OCI-LY7 (cell line): ENCODE data around the gene BLM. TPM values are rescaled to one million over a fixed set of nuclear protein-coding genes. Genes with fewer than 3 reads are reported as not detected.

ENCODE experiments used
- BruUV-seq: library from RNA; stranded (reverse); fragments of 400-500 nt; replicated peaks from 2 replicates; lab custom pipeline; 2021; lab: Mats Ljungman, UMichigan
- CTCF ChIA-PET: fragments of 300-600 bp; sonication (Branson Sonifier 250); formaldehyde crosslinking; loops from one replicate; lab custom pipeline; 2022; ENCODE audit warnings: antibody characterized with exemption; ENCODE audit not compliant: unreplicated experiment; lab: Charles Lee
- POLR2A ChIA-PET: fragments of 300-600 bp; sonication (Branson Sonifier 250); formaldehyde crosslinking; loops from one replicate; lab custom pipeline; 2022; ENCODE audit warnings: antibody characterized with exemption; lab: Charles Lee
- DNase-seq: peaks from one replicate; pipeline ENCODE4 v3.0.0-alpha.2; 2015; ENCODE audit warnings: low spot score
- H2AFZ ChIP-seq: fragments of 200-600 bp; sonication (generic), shearing (Covaris generic); 2 replicates; pipeline ENCODE4 v1.6.1; 2014; ENCODE audit warnings: mild to moderate bottlenecking, antibody characterized with exemption, low read length, moderate library complexity
- H3K27ac ChIP-seq: fragments of 200-600 bp; sonication (generic); 2 replicates; pipeline ENCODE4 v1.5.1; 2014; ENCODE audit warnings: mixed run types, low read depth, mild to moderate bottlenecking, moderate library complexity, low read length, inconsistent platforms; ENCODE audit not compliant: poor library complexity, severe bottlenecking
- H3K36me3 ChIP-seq: fragments of 200-600 bp; sonication (generic); 2 replicates; pipeline ENCODE4 v1.6.1; 2014; ENCODE audit warnings: mild to moderate bottlenecking, antibody characterized with exemption, low read length, moderate library complexity, mixed read lengths; ENCODE audit not compliant: insufficient read depth
- H3K4me1 ChIP-seq: fragments of 200-600 bp; sonication (generic); 2 replicates; pipeline ENCODE4 v1.5.1; 2014; ENCODE audit warnings: mild to moderate bottlenecking, low read length; ENCODE audit not compliant: insufficient read depth, poor library complexity, severe bottlenecking
- H3K4me2 ChIP-seq: fragments of 200-600 bp; sonication (generic); 2 replicates; pipeline ENCODE4 v1.6.1; 2014; ENCODE audit warnings: mild to moderate bottlenecking, low read length
- H3K4me3 ChIP-seq: fragments of 200-600 bp; sonication (generic); 2 replicates; pipeline ENCODE4 v1.5.1; 2014; ENCODE audit warnings: mild to moderate bottlenecking, low read depth, low read length; ENCODE audit not compliant: poor library complexity, severe bottlenecking
- H3K79me2 ChIP-seq: fragments of 200-600 bp; sonication (generic); 2 replicates; pipeline ENCODE4 v1.6.1; 2016; ENCODE audit warnings: low read depth, mild to moderate bottlenecking, low read length, moderate library complexity, mixed read lengths; ENCODE audit not compliant: insufficient read depth
- H3K9me2 ChIP-seq: fragments of 200-600 bp; sonication (generic); 2 replicates; pipeline ENCODE4 v1.6.1; 2016; ENCODE audit warnings: mild to moderate bottlenecking, low read length, mixed read lengths; ENCODE audit not compliant: insufficient read depth
- H3K9me3 ChIP-seq: fragments of 200-600 bp; sonication (generic); 2 replicates; pipeline ENCODE4 v1.6.1; 2014; ENCODE audit warnings: mild to moderate bottlenecking, mixed run types, low read length, mixed read lengths
- H4K20me1 ChIP-seq: fragments of 200-600 bp; sonication (generic); 2 replicates; pipeline ENCODE4 v1.6.1; 2014; ENCODE audit warnings: mild to moderate bottlenecking, antibody characterized with exemption, low read length, moderate library complexity, mixed read lengths; ENCODE audit not compliant: insufficient read depth
- CTCF ChIP-seq: fragments of 200-600 bp; sonication (generic); conservative IDR thresholded peaks from 2 replicates; pipeline ENCODE4 v1.5.1; 2014; ENCODE audit warnings: mild to moderate bottlenecking, antibody characterized with exemption, low read length, moderate library complexity, mixed read lengths
- EZH2phosphoT487 ChIP-seq: fragments of 200-600 bp; sonication (generic); IDR thresholded peaks from 2 replicates; pipeline ENCODE4 v1.6.1; 2018; ENCODE audit warnings: low read depth, borderline replicate concordance, mild to moderate bottlenecking, mixed run types, antibody characterized with exemption, low read length, moderate library complexity, mixed read lengths
- intact Hi-C: fragments of 100-400 bp; cut with micrococcal nuclease; formaldehyde crosslinking; loops from one replicate; pipeline ENCODE4 v1.10.0; 2022; ENCODE audit not compliant: unreplicated experiment
- total RNA-seq, 2 experiments: library from RNA; depleted of rRNA in 1 of 2; stranded (reverse); fragments of >200 nt in 1 of 2; shearing (Covaris generic) in 1 of 2; gene quantifications; 2 replicates each; pipeline ENCODE4 v1.2.3, GENCODE V29; 2014 to 2022

Gene BLM
- total RNA-seq, 2 experiments from 2014 or later, result 47.1 to 51.8 TPM

GRCh38 chr15:90683371-90683770 lies 33.8 kb upstream of the BLM start:
- H4K20me1 ChIP-seq, result no peaks in the 10 kb centered on the region
- CTCF ChIA-PET, result no interaction called here
- H3K4me2 ChIP-seq, result no peak overlapping the region
- H2AFZ ChIP-seq, result no peak overlapping the region
- H3K4me3 ChIP-seq, result no peak overlapping the region
- BruUV-seq, result no TSS peak
- POLR2A ChIA-PET, result interaction anchor here (0.9 kb wide), 1 partner anchor 20 kb away, joined by 3 read pairs; no protein-coding TSS in a partner anchor
- intact Hi-C loops, result no loop called here
- H3K36me3 ChIP-seq, result no peaks in the 10 kb centered on the region
- no peak for DNase-seq
- H3K9me2 ChIP-seq, result no peaks in the 10 kb centered on the region
- no peaks in the 10 kb centered on the region for H3K79me2 ChIP-seq
- H3K9me3 ChIP-seq, result peaks cover 4% of the 10 kb centered on the region; the same call in 1 of the 2 replicates
- TF ChIP-seq EZH2phosphoT487 (no peak), CTCF (no peak)
- H3K27ac ChIP-seq, result no peak overlapping the region
- H3K4me1 ChIP-seq, result peaks cover 10% of the 10 kb centered on the region

- Histone ChIP-seq H3K79me2 (no peaks in the 10 kb centered on the region), H3K4me1 (peaks cover 10% of the 10 kb centered on the region), H3K4me3 (no peak overlapping the region), H3K4me2 (no peak overlapping the region), H3K9me2 (no peaks in the 10 kb centered on the region), H3K27ac (no peak overlapping the region), H3K36me3 (no peaks in the 10 kb centered on the region), H3K9me3 (peaks cover 9% of the 10 kb centered on the region; the same call in 1 of the 2 replicates), H4K20me1 (no peaks in the 10 kb centered on the region), H2AFZ (no peak overlapping the region)
- ChIA-PET POLR2A (no interaction called here), CTCF (no interaction called here)
- no peak for TF ChIP-seq CTCF
- no peak for TF ChIP-seq EZH2phosphoT487
- no TSS peak for BruUV-seq
- intact Hi-C loops, result no loop called here
- DNase-seq, result no peak
Measured at GRCh38 chr15:90683876-90684275, 33.3 kb upstream of the BLM start.

- CTCF ChIA-PET, result no interaction called here
Measured at GRCh38 chr15:90684281-90684680, 32.9 kb upstream of the BLM start.

More at GRCh38 chr15:90684281-90684680, 32.9 kb upstream of the BLM start:
- H3K79me2 ChIP-seq, result no peaks in the 10 kb centered on the region
- POLR2A ChIA-PET, result no interaction called here
- intact Hi-C loops, result no loop called here
- no peaks in the 10 kb centered on the region for H3K36me3 ChIP-seq
- no peaks in the 10 kb centered on the region for H3K9me2 ChIP-seq
- no peak overlapping the region for H2AFZ ChIP-seq
- no TSS peak for BruUV-seq
- no peak overlapping the region for H3K27ac ChIP-seq
- H3K4me1 ChIP-seq, result peaks cover 10% of the 10 kb centered on the region
- H3K4me3 ChIP-seq, result no peak overlapping the region
- TF ChIP-seq EZH2phosphoT487 (no peak), CTCF (no peak)
- H3K9me3 ChIP-seq, result peaks cover 9% of the 10 kb centered on the region; the same call in 1 of the 2 replicates
- no peak for DNase-seq
- H3K4me2 ChIP-seq, result no peak overlapping the region
- no peaks in the 10 kb centered on the region for H4K20me1 ChIP-seq
